Testis (tissue), 2 donors: ENCODE measurements around the gene CDCP1.

Experiments used
- CTCF ChIP-seq, 3 experiments: fragments of 450-650 bp in 2 of 3; fragments of 200-600 bp in 1 of 3; sonication (generic) in 1 of 3; IDR thresholded peaks; one replicate each; pipeline ENCODE4 v1.5.1; 2016 to 2019; ENCODE audit warnings: antibody characterized with exemption in 3 of 3, mild to moderate bottlenecking in 2 of 3, moderate library complexity in 1 of 3
- POLR2A ChIP-seq: fragments of 450-650 bp; IDR thresholded peaks from one replicate; pipeline ENCODE4 v1.6.1; 2017; ENCODE audit warnings: antibody characterized with exemption, mild to moderate bottlenecking, moderate library complexity

GRCh38 chr3:45037720-45038455 lies 108.3 kb downstream of the CDCP1 start:
- TF ChIP-seq CTCF (IDR thresholded peaks at IDR 0.05) (peak; percentile 82 to 93 (median 93)), POLR2A (no peak)
